GM21737 (cell line): ENCODE measurements around the gene LRP8.
"Not testable (repeated sequence)": the region's sequence is repeated elsewhere in the genome, so short reads cannot be mapped to it uniquely, and the experiment has no call there.

ENCODE experiments used
- ATAC-seq: cut with Tn5 transposase; IDR thresholded peaks from one replicate; pipeline ENCODE4 v1.9.1; 2021; ENCODE audit warnings: mild to moderate bottlenecking, moderate library complexity; ENCODE audit not compliant: unreplicated experiment

LRP8 gene

GRCh38 chr1:53220962-53221286 is 106.9 kb downstream of the LRP8 start:
- no peak for ATAC-seq

- ATAC-seq, result peak; percentile 84
Measured at GRCh38 chr1:53220171-53220961, 107.5 kb downstream of the LRP8 start, which contains the start of gene CZIB. Gene CZIB, minus strand, starts transcription at chr1:53220634. Its CDS starts 59 bp downstream, at chr1:53220575.

GRCh38 chr1:53219711-53220110 is 108.2 kb downstream of the LRP8 start:
- ATAC-seq, result no peak

DNA sequence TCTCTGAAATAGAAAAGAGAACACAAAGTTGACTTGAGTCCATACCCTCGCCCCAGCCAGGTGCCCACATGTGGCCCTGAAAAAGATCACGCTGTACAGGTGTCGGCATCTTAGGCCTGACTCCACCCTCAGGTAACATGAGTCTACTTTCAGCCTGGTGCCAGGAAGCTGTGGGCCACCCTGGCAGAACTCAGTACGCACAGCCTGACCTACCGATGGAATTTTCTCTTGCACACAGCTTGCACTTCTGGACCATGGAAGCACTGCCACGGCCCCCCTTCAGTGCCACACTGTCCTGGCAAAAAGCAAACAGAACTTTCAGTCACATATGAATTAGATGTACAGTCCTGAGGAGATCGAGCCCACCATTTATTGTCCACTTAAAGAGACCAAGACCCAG is 109.7 kb downstream of the LRP8 start:
- ATAC-seq, result no peak

DNA sequence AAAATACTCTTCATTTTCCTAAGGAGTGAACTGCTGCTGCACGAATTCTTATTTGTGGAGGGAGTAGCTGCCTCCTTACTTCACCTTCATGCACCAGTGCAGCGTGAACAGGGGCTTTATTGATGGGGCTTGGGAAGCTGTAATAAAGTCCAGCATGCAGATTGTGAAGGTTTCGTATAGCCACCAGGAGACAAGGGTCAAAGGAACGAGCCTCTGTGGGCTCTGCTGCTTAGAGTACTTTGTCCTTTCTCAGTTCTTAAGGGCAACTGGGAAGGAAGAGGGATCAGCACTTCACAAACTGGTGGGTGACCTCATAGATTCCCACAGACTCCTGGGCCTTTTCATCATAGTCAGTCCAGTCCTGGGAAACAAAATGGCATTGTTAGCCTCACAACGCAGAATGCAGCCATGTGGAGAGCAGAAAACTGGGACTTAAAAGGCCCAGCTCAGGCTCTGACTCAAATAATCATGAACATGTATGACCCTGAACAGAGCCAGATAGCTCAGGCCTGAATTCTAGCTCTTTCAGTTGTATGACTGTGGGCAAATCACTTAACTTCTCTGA is 113.4 kb downstream of the LRP8 start:
- no peak for ATAC-seq

- ATAC-seq, result no peak
Measured at GRCh38 chr1:53210954-53211353, 116.9 kb downstream of the LRP8 start.

- no peak for ATAC-seq
Measured at GRCh38 chr1:53210352-53210751, 117.5 kb downstream of the LRP8 start.

DNA sequence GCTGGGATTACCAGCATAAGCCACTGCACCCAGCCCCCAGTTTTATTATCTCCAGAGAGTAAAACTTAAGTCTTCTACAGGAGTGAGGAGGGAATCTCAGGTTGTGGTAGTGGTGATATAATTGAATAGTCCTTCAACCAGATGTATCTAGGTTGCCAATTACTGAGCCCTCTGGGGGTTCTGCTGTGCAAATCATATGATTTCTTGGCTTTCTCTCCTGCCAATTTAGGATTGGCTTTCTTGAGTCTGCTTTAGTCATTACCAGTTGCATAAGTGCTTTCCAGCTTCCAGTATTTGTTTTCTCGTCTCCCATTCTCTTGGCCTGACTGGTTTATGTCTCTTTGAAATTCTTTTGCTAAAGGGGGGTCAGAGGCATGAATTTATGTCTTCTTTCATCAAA is 120.1 kb downstream of the LRP8 start:
- no peak for ATAC-seq

DNA sequence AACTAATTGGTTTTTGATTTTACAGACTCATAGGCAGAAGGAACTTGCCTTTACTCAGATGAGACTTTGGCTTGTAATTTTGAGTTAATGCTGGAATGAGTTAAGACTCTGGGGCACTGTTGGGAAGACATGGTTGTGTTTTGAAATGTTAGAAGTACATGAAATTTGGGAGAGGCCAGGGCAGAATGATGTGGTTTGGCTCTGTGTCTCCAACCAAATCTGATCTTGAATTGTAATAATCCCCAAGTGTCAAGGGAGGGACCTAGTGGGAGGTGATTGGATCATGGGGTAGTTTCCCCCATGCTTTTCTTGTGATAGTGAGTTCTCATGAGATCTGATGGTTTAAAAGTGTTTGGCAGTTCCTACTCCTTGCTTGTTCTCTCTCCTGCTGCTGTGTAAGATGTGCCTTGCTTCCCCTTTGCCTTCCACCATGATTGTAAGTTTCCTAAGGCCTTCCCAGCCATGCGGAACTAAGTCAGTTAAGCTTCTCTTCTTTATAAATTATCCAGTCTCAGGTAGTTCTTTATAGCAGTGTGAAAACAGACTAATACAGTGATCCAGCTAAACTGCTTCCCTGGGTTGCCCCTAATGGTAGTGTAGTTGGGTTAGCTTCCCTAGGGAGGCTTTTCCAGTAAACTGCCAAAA is 121.0 kb downstream of the LRP8 start:
- no peak for ATAC-seq

- not testable (repeated sequence) for ATAC-seq
Measured at GRCh38 chr1:53206083-53206685, 121.7 kb downstream of the LRP8 start.

- not testable (repeated sequence) for ATAC-seq
Measured at GRCh38 chr1:53205496-53205895, 122.4 kb downstream of the LRP8 start.

- no peak for ATAC-seq
Measured at GRCh38 chr1:53203466-53203865, 124.4 kb downstream of the LRP8 start.

DNA sequence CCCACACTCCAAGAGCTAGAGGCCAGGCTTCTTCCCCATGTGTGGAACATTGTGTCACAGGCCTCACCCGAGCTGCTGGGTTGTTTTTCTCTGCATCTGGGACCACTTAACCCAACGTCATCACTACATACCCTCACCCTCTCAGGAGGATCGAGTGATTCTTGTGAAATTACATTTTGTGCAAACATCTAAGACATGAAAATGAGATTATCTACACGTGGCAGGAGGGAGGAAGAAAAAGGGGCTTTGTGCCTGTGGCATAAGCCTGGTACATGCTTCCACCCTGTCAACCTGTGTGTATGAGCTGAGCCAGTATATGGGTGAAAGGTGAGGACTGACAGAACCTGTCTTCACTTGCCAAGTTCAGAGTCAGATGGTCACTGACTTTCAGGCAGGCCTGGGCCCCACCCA is 129.6 kb downstream of the LRP8 start:
- ATAC-seq, result no peak

- no peak for ATAC-seq
Measured at GRCh38 chr1:53197291-53198200, 130.3 kb downstream of the LRP8 start.

GRCh38 chr1:53196485-53197290 is 131.2 kb downstream of the LRP8 start, which contains the start of gene CPT2:
Gene CPT2, plus strand, starts transcription at chr1:53196824. Its CDS starts 120 bp downstream, at chr1:53196944.
- peak; percentile 99 for ATAC-seq

GRCh38 chr1:53196017-53196484 is 131.8 kb downstream of the LRP8 start:
- ATAC-seq, result peak; percentile 3

DNA sequence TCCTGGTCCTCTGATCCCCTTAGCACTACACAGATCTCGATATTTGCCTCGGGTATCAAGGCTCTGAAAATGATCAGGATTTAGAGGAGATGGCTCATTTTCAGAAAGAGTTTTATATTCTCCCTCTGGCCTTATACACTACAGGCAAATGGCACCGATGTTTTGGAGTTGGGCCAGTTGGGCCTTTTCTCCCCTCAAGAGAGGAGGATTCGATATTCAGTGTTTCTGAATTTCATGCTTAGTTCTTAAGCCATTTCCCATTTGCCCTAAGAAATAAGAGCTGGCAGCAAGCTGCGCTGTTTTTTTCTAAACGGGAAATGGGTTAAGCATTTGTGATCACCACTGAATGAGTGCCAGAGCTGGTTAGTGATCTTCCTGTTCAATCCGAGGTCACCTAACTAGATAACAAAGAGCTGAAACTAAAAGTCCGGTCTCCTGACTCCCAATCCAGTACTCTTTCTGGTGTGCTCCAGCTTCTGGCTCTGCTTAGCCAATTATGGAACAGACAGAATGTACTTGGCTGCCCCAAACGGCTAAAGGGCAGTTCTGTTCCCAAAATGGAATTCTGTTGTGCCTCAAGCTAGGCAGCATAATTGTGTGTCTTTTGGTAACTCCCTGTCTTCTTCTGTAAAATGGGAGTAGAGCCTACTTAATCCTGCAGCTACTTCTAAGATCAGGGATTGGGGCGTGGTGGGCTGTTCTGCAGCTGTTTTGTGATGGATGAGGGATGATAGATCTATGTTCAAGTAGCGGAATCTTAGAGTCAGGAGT is 132.4 kb downstream of the LRP8 start:
- no peak for ATAC-seq
